Measurements from ENCODE around the gene SSH3.
A peak's percentile ranks its signal among the peaks of the same experiment; 100 is the strongest.

- peak in 1 of 2 donors; percentile 31 for TF ChIP-seq POLR2AphosphoS5 (IDR thresholded peaks at IDR 0.05)
- no peak for TF ChIP-seq CTCF (IDR thresholded peaks at IDR 0.05)
Measured at GRCh38 chr11:67302571-67303131, 679 bp upstream of the SSH3 start.

Measured in upper lobe of left lung (tissue), 4 donors.